GM23338 (cell line): ENCODE results near the gene MINDY3. TPM values are rescaled to one million over a fixed set of nuclear protein-coding genes. Genes with fewer than 3 reads are reported as not detected.
A peak's percentile ranks its signal among the peaks of the same experiment; 100 is the strongest.

Experiments
- ATAC-seq: fragments of 200-7000 bp; cut with Tn5 transposase; 3 replicates; pipeline ENCODE4 v1.9.1; 2020
- DNase-seq: peaks from one replicate; pipeline ENCODE4 v3.0.0-alpha.2; 2015; ENCODE audit warnings: low spot score
- H2AFZ ChIP-seq: fragments of 200-600 bp; sonication (generic); 2 replicates; pipeline ENCODE4 v1.8.0; 2016; ENCODE audit warnings: antibody characterized with exemption, mild to moderate bottlenecking, moderate library complexity
- H3F3A ChIP-seq: fragments of 200-600 bp; sonication (generic); replicated peaks from 2 replicates; pipeline ENCODE4 v1.8.0; 2017; ENCODE audit warnings: antibody characterized with exemption, mixed run types, low read depth
- H3K27ac ChIP-seq: fragments of 200-600 bp; sonication (generic); 2 replicates; pipeline ENCODE4 v1.6.1; 2016; ENCODE audit warnings: low read depth
- H3K27me3 ChIP-seq: fragments of 200-600 bp; sonication (generic); 2 replicates; pipeline ENCODE4 v1.8.0; 2016; ENCODE audit warnings: mild to moderate bottlenecking, mixed run types, moderate library complexity; ENCODE audit not compliant: insufficient read depth
- H3K36me3 ChIP-seq: fragments of 200-600 bp; sonication (generic); 2 replicates; pipeline ENCODE4 v1.8.0; 2016; ENCODE audit warnings: mild to moderate bottlenecking; ENCODE audit not compliant: insufficient read depth
- H3K4me1 ChIP-seq: fragments of 200-600 bp; sonication (generic); 2 replicates; pipeline ENCODE4 v1.8.0; 2016; ENCODE audit warnings: mild to moderate bottlenecking, moderate library complexity; ENCODE audit not compliant: insufficient read depth
- H3K4me2 ChIP-seq: fragments of 200-600 bp; sonication (generic); 2 replicates; pipeline ENCODE4 v1.7.1; 2017; ENCODE audit warnings: mixed run types
- H3K4me3 ChIP-seq: fragments of 200-600 bp; sonication (generic); 2 replicates; pipeline ENCODE4 v1.6.1; 2016; ENCODE audit warnings: mixed run types
- H3K79me2 ChIP-seq: fragments of 200-600 bp; sonication (generic); replicated peaks from 2 replicates; pipeline ENCODE4 v1.8.0; 2017; ENCODE audit warnings: mild to moderate bottlenecking; ENCODE audit not compliant: insufficient read depth
- H3K9me2 ChIP-seq: fragments of 200-600 bp; sonication (generic); 2 replicates; pipeline ENCODE4 v1.8.0; 2017; ENCODE audit not compliant: insufficient read depth
- H4K20me1 ChIP-seq: fragments of 200-600 bp; sonication (generic); replicated peaks from 2 replicates; pipeline ENCODE4 v1.8.0; 2017; ENCODE audit warnings: mild to moderate bottlenecking; ENCODE audit not compliant: insufficient read depth
- H3K27ac Mint-ChIP-seq: 2 replicates; pipeline ENCODE4 v1.8.0; 2020; ENCODE audit warnings: inconsistent platforms, mild to moderate bottlenecking, moderate library complexity, mixed read lengths
- H3K27me3 Mint-ChIP-seq: 3 replicates; pipeline ENCODE4 v1.8.0; 2022; ENCODE audit warnings: low read depth, mild to moderate bottlenecking, moderate library complexity, mixed read lengths, inconsistent platforms; ENCODE audit not compliant: insufficient read depth, poor library complexity
- H3K36me3 Mint-ChIP-seq: 3 replicates; pipeline ENCODE4 v1.8.0; 2021; ENCODE audit warnings: low read depth, mild to moderate bottlenecking, inconsistent platforms, moderate library complexity, mixed read lengths
- H3K4me1 Mint-ChIP-seq: 3 replicates; pipeline ENCODE4 v1.8.0; 2020; ENCODE audit warnings: mild to moderate bottlenecking, inconsistent platforms, mixed read lengths
- H3K4me3 Mint-ChIP-seq: 3 replicates; pipeline ENCODE4 v1.8.0; 2021; ENCODE audit warnings: moderate library complexity, mild to moderate bottlenecking, inconsistent platforms, mixed read lengths
- H3K9me3 Mint-ChIP-seq: 3 replicates; pipeline ENCODE4 v1.8.0; 2020; ENCODE audit warnings: moderate library complexity, mild to moderate bottlenecking, inconsistent platforms, mixed read lengths
- CREB1 ChIP-seq: fragments of 250-450 bp; sonication (Bioruptor Pico); IDR thresholded peaks from 2 replicates; pipeline ENCODE4 v1.5.0; 2020; ENCODE audit warnings: low read depth, mild to moderate bottlenecking, moderate library complexity
- CTCF ChIP-seq, 2 experiments: fragments of 200-600 bp in 1 of 2; sonication (generic) in 1 of 2; conservative IDR thresholded peaks; 2 replicates each; pipeline versions ENCODE4 v1.5.1 to v1.6.1; 2016 to 2017; ENCODE audit warnings: antibody characterized with exemption in 2 of 2, low read depth in 2 of 2, mild to moderate bottlenecking in 2 of 2, moderate library complexity in 1 of 2
- ETS1 ChIP-seq: IDR thresholded peaks from 2 replicates; pipeline ENCODE4 v1.6.1; 2016; ENCODE audit warnings: antibody characterized with exemption
- EZH2 ChIP-seq: fragments of 200-600 bp; sonication (generic); IDR thresholded peaks from one replicate; pipeline ENCODE4 v1.8.0; 2017; ENCODE audit warnings: antibody characterized with exemption, mild to moderate bottlenecking, low read depth; ENCODE audit not compliant: unreplicated experiment
- EZH2phosphoT487 ChIP-seq: fragments of 200-600 bp; sonication (generic); IDR thresholded peaks from one replicate; pipeline ENCODE4 v1.8.1; 2018; ENCODE audit warnings: antibody characterized with exemption; ENCODE audit not compliant: unreplicated experiment
- JUNB ChIP-seq: IDR thresholded peaks from one replicate; pipeline ENCODE4 v1.6.1; 2016; ENCODE audit warnings: antibody characterized with exemption; ENCODE audit not compliant: unreplicated experiment
- NANOG ChIP-seq: IDR thresholded peaks from 2 replicates; pipeline ENCODE4 v1.6.1; 2016; ENCODE audit warnings: antibody characterized with exemption, borderline replicate concordance
- POLR2AphosphoS5 ChIP-seq: IDR thresholded peaks from 2 replicates; pipeline ENCODE4 v1.6.1; 2016; ENCODE audit warnings: antibody characterized with exemption, low read depth
- REST ChIP-seq: IDR thresholded peaks from one replicate; pipeline ENCODE4 v1.6.1; 2018; ENCODE audit warnings: antibody characterized with exemption; ENCODE audit not compliant: unreplicated experiment
- STAT1 ChIP-seq: IDR thresholded peaks from one replicate; pipeline ENCODE4 v1.6.1; 2016; ENCODE audit warnings: antibody characterized with exemption; ENCODE audit not compliant: unreplicated experiment
- ZNF114 ChIP-seq: fragments of 250-450 bp; sonication (Bioruptor Pico); IDR thresholded peaks from 2 replicates; pipeline ENCODE4 v1.5.0; 2020; ENCODE audit warnings: mild to moderate bottlenecking, moderate library complexity
- ZNF331 ChIP-seq: fragments of 250-450 bp; sonication (Bioruptor Pico); IDR thresholded peaks from 2 replicates; pipeline ENCODE4 v1.5.0; 2020; ENCODE audit warnings: low read depth, mild to moderate bottlenecking, moderate library complexity
- ZNF462 ChIP-seq: fragments of 250-450 bp; sonication (Bioruptor Pico); IDR thresholded peaks from 2 replicates; pipeline ENCODE4 v1.5.0; 2020; ENCODE audit warnings: mild to moderate bottlenecking, moderate library complexity
- polyA plus RNA-seq: library from polyadenylated mRNA; unstranded; fragments of >200 nt; fragmentation: Nextera tagmentation; extraction: Ambion mirVana; gene quantifications from 2 replicates; pipeline ENCODE4 v1.2.1, GENCODE V29; 2016
- total RNA-seq: library from RNA; depleted of rRNA; stranded (reverse); fragments of >200 nt; shearing (Covaris generic); gene quantifications from 2 replicates; pipeline ENCODE4 v1.2.3, GENCODE V29; 2014

Gene MINDY3
- total and polyA plus RNA-seq, 2 experiments from 2014 or later: 10.2 to 13.6 TPM

GRCh38 chr10:15860692-15861201 is 440 bp upstream of the MINDY3 start:
- peak overlapping the region; percentile 98 for H2AFZ ChIP-seq
- H3K27ac Mint-ChIP-seq: no peak overlapping the region
- peaks cover 5% of the 10 kb centered on the region; the same call in 2 of the 3 replicates for H3K9me3 Mint-ChIP-seq
- ATAC-seq (no peak), DNase-seq (no peak)
- H3K9me2 ChIP-seq: peaks cover 19% of the 10 kb centered on the region
- peak overlapping the region; percentile 89 for H3K4me3 ChIP-seq
- H3K4me2 ChIP-seq: peak overlapping the region; percentile 90
- H3K27me3 ChIP-seq: peaks cover 41% of the 10 kb centered on the region
- H3K79me2 ChIP-seq: peaks cover 27% of the 10 kb centered on the region
- H3K36me3 ChIP-seq: no peaks in the 10 kb centered on the region
- H4K20me1 ChIP-seq: 0 out of 2 replicates have a peak, but pooled peaks cover 6% of the 10 kb centered on the region
- H3K36me3 Mint-ChIP-seq: no peaks in the 10 kb centered on the region; the same call in 2 of the 3 replicates
- H3K4me1 ChIP-seq: peaks cover 3% of the 10 kb centered on the region; the same call in 1 of the 2 replicates
- H3K27me3 Mint-ChIP-seq: peaks cover 22% of the 10 kb centered on the region
- no peak for TF ChIP-seq JUNB
- TF ChIP-seq CTCF (conservative IDR thresholded peaks at IDR 0.05; ENCODE audit: low read depth in 2 of 2): no peak
- TF ChIP-seq CREB1 (CRISPR knock-in tag): no peak
- TF ChIP-seq ZNF114 (CRISPR knock-in tag): no peak
- no peak for TF ChIP-seq ETS1
- TF ChIP-seq EZH2phosphoT487: no peak
- no peak for TF ChIP-seq REST
- TF ChIP-seq ZNF462: no peak
- TF ChIP-seq ZNF331 (CRISPR knock-in tag): no peak
- no peak for TF ChIP-seq POLR2AphosphoS5
- no peak for TF ChIP-seq NANOG
- TF ChIP-seq EZH2: no peak
- TF ChIP-seq STAT1: no peak
- H3K4me1 Mint-ChIP-seq: peaks cover 7% of the 10 kb centered on the region; the same call in 2 of the 3 replicates
- H3F3A ChIP-seq: no peaks in the 10 kb centered on the region
- peak overlapping the region; percentile 99 for H3K4me3 Mint-ChIP-seq
- no peak overlapping the region for H3K27ac ChIP-seq
